Stimulated activated memory B cell treated with anti-CD40 and anti-IgM and Interleukin-4, amounts not matched to agents 10 μg/mL and 1 μg/mL and 100 μg/mL, for 72 hours (primary cell): ENCODE data around the gene PLCB3.
A peak's percentile ranks its signal among the peaks of the same experiment; 100 is the strongest.

Source experiments
- ATAC-seq: fragments of 150-1000 bp; cut with Tn5 transposase; 2 replicates; pipeline ENCODE4 v1.10.0; 2021
- H3K27ac Mint-ChIP-seq: one replicate; pipeline ENCODE4 v1.8.0; 2022; ENCODE audit warnings: mild to moderate bottlenecking, mixed read lengths
- H3K27me3 Mint-ChIP-seq: one replicate; pipeline ENCODE4 v1.8.0; 2022; ENCODE audit warnings: mixed read lengths
- H3K36me3 Mint-ChIP-seq: one replicate; pipeline ENCODE4 v1.8.0; 2022; ENCODE audit warnings: mixed read lengths
- H3K4me1 Mint-ChIP-seq: one replicate; pipeline ENCODE4 v1.8.0; 2022; ENCODE audit warnings: mixed read lengths
- H3K4me3 Mint-ChIP-seq: one replicate; pipeline ENCODE4 v1.8.0; 2022; ENCODE audit warnings: mild to moderate bottlenecking, moderate library complexity, mixed read lengths
- H3K9me3 Mint-ChIP-seq: one replicate; pipeline ENCODE4 v1.8.0; 2022; ENCODE audit warnings: mixed read lengths

PLCB3 gene

DNA sequence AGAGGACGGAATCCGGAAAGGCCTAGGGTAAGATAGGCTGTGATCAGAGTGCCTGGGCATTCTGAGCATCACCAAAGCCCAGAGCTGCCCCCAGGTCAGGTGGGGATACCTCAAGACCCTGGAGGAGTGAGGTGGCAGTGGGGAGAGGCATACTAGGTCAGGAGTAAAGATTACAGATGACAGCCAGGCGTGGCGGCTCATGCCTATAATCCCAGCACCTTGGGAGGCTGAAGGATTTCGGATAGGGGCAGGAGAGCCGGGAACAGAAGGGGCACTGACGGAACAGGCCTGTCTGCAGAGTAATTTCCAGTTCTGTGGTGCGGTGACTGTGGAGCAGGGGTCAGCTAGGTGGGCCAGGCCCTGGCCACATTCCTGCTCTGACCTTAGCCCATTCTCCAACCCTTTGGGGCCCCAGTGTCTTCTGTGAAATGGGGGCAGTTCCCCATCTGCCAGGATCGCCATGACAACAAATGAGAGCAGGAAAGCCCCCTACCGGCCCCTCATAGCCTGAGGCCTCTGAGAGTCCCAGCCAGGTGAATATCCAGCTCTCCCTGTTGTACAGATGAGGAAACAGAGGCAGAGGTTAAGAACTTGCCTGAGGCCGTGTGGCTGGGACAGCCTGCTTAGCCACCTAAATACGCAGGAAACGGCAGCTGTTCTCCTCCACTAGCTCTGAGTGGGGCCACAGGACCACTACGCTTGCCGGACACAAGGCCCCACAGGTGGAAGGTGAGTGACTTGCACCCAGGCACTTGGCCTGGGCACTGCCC, 23.9 kb downstream of the PLCB3 start:
- H3K27ac Mint-ChIP-seq: no peak overlapping the region
- no peaks in the 10 kb centered on the region for H3K27me3 Mint-ChIP-seq
- no peak overlapping the region for H3K4me3 Mint-ChIP-seq

GRCh38 chr11:64275841-64276240, 24.5 kb downstream of the PLCB3 start:
- no peak overlapping the region for H3K27ac Mint-ChIP-seq
- no peak overlapping the region for H3K4me3 Mint-ChIP-seq
- H3K36me3 Mint-ChIP-seq: peaks cover 8% of the 10 kb centered on the region
- H3K27me3 Mint-ChIP-seq: no peaks in the 10 kb centered on the region
- H3K9me3 Mint-ChIP-seq: no peaks in the 10 kb centered on the region
- no peak for ATAC-seq
- H3K4me1 Mint-ChIP-seq: peaks cover 10% of the 10 kb centered on the region

More for the DNA sequence above, 23.9 kb downstream of the PLCB3 start:
- H3K9me3 Mint-ChIP-seq: no peaks in the 10 kb centered on the region
- no peak for ATAC-seq
- H3K36me3 Mint-ChIP-seq: peaks cover 8% of the 10 kb centered on the region
- H3K4me1 Mint-ChIP-seq: peaks cover 14% of the 10 kb centered on the region

DNA sequence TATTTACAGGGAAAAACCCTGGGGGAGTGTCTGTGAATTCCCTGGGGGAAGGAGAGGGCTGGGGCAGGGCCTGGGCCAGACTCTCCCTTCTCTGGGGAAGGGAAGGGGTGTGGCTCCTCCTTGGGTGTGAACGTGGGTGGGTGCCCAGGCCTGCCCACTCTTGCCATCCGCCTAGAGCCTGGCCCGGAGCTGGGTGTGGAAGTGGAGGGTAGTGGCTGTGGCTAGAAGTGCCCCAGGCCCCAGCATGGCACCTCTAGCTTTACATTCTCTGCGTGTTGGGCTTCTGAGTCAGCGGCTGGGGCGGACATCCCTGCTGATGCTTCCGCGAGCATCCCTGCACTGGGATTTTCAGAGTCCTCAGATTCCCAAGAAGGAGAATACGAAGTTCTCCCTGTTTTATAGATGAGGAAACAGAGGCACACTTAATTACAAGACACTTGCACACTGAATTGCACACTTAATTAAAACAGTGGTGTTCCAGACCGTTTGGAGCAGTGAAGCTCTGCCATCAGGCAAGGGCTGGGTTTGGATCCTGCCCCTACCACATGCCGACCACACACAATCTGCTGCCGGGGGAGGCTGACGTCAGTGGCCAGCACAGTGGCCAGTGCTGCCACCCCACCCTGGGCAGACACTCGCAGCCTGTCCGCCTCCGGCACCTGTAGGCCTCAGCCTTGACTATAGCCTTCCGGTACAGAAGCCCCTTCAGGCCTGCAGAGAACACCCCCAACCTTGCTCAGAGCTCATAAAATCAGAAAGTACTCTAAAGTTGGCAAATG, 25.5 kb downstream of the PLCB3 start:
- Mint-ChIP-seq H3K4me1 (peaks cover 8% of the 10 kb centered on the region), H3K27me3 (no peaks in the 10 kb centered on the region), H3K4me3 (no peak overlapping the region), H3K27ac (peak overlapping the region; percentile 22), H3K36me3 (peaks cover 17% of the 10 kb centered on the region), H3K9me3 (no peaks in the 10 kb centered on the region)
- no peak for ATAC-seq

- Mint-ChIP-seq H3K9me3 (no peaks in the 10 kb centered on the region), H3K27ac (no peak overlapping the region), H3K4me3 (no peak overlapping the region), H3K27me3 (no peaks in the 10 kb centered on the region), H3K36me3 (peaks cover 26% of the 10 kb centered on the region), H3K4me1 (peaks cover 18% of the 10 kb centered on the region)
- ATAC-seq: no peak
Measured at GRCh38 chr11:64278576-64279190, 27.4 kb downstream of the PLCB3 start.

DNA sequence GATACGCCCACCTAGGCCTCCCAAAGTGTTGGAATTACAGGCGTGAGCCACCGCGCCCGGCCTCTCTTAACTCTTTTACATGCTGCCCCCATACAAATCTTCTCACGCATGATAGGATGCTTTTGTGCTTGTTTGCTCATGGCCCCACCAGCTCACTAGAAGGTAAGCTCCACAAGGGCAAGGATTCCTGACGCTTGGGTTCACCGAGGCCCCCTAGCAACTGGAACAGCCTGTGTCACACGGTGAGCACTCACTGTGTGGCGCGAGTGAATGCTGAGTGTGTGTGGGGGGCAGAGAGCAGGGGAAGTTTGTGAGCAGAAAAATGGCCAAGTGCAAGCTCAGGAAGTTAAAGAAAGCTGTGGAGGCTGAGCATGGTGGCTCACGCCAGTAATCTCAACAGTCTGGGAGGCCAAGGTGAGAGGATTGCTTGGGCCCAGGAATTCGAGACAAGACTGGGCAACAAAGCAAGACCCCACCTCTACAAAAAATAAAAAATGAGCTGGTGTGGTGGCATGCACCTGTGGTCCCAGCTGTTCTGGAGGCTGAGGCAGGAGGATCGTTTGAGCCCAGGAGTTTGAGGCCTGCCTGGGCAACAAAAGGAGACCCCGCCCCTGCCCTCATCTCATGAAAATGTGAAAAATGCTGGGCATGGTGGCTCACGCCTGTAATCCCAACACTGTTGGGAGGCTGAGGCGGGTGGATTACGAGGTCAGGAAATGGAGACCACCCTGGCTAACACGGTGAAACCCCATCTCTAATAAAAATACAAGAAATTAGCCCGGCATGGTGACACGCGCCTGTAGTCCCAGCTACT, 30.8 kb downstream of the PLCB3 start:
- Mint-ChIP-seq H3K4me3 (no peak overlapping the region), H3K36me3 (peaks cover 26% of the 10 kb centered on the region), H3K27ac (no peak overlapping the region), H3K4me1 (peaks cover 35% of the 10 kb centered on the region), H3K9me3 (no peaks in the 10 kb centered on the region), H3K27me3 (no peaks in the 10 kb centered on the region)
- ATAC-seq: no peak

- H3K4me1 Mint-ChIP-seq: peaks cover 35% of the 10 kb centered on the region
- no peak for ATAC-seq
- no peaks in the 10 kb centered on the region for H3K9me3 Mint-ChIP-seq
- H3K4me3 Mint-ChIP-seq: peak overlapping the region; percentile 66
- H3K27me3 Mint-ChIP-seq: no peaks in the 10 kb centered on the region
- H3K27ac Mint-ChIP-seq: peak overlapping the region; percentile 93
- H3K36me3 Mint-ChIP-seq: peaks cover 26% of the 10 kb centered on the region
Measured at GRCh38 chr11:64283092-64283491, 31.8 kb downstream of the PLCB3 start.

GRCh38 chr11:64284048-64284961, 33.0 kb downstream of the PLCB3 start, which contains the start of gene BAD:
BAD (minus strand) TSS chr11:64284665; CDS start chr11:64284368, 297 bp downstream.
- no peaks in the 10 kb centered on the region for H3K27me3 Mint-ChIP-seq
- peak; percentile 90 for ATAC-seq
- peak within 1 kb of the TSS; percentile 93 for H3K27ac Mint-ChIP-seq

DNA sequence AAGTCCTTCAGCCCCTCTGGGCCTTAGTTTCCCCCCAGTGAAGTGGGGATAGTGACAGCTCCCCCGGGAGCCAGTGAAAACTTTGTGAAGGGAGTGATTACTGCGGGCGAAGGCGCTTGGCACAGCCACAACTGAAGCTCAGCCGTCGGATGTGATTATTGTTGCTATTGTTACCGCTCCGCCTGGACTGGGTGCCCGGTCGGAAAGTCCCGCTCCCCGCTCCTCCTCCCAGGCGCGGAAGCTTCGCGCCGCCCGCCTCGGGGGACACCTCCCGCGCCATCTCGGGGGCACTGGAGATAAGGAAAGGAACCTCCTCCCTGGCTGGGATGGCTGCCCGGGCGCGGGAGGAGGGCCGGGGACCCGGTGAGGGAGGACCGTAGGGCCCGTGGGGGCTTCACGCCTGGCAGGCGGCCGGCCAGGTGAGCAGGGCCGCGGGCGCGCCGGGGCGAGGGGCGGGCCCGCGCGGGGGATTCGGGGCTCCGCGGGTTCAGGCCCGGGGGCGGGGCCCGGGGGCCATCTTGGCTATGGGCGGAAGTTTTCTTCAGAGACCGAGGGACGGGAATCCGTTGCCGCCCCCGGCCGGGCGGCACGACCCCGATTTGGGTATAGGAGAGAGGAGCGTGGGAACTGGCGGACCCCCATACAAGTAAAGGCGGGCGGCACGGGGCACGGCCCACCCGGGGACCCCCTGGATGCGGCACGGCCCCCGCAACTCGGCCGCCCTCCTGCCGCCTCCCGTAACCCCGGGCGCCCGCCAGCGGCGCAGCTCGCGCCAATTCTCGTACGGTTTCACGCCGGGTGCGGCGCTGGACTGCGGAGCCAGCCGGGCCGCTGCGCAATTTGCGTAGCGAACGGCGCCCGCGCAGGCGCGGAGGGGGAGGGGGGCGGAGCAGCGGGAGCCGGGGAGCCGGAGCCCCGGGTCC, 33.9 kb downstream of the PLCB3 start, which contains the start of gene GPR137:
Gene GPR137, plus strand, starts transcription at position 887 of the 923 bp plus-strand sequence. CDS start 677 bp downstream, outside the sequence.
- Mint-ChIP-seq H3K36me3 (peaks cover 27% of the 10 kb centered on the region), H3K27me3 (peaks cover 2% of the 10 kb centered on the region), H3K4me3 (peak within 1 kb of the TSS; percentile 94), H3K9me3 (no peaks in the 10 kb centered on the region), H3K4me1 (peaks cover 35% of the 10 kb centered on the region), H3K27ac (peak within 1 kb of the TSS; percentile 93)
- peak; percentile 84 for ATAC-seq

More at GRCh38 chr11:64284048-64284961, 33.0 kb downstream of the PLCB3 start, which contains the start of gene BAD:
- H3K9me3 Mint-ChIP-seq: no peaks in the 10 kb centered on the region
- H3K4me1 Mint-ChIP-seq: peaks cover 35% of the 10 kb centered on the region
- H3K4me3 Mint-ChIP-seq: peak within 1 kb of the TSS; percentile 94
- peaks cover 27% of the 10 kb centered on the region for H3K36me3 Mint-ChIP-seq

- Mint-ChIP-seq H3K27ac (peak overlapping the region; percentile 93), H3K4me1 (peaks cover 42% of the 10 kb centered on the region), H3K27me3 (peaks cover 12% of the 10 kb centered on the region), H3K36me3 (peaks cover 33% of the 10 kb centered on the region), H3K9me3 (no peaks in the 10 kb centered on the region), H3K4me3 (peak overlapping the region; percentile 94)
- ATAC-seq: peak; percentile 0
Measured at GRCh38 chr11:64285885-64286800, 34.8 kb downstream of the PLCB3 start.

- Mint-ChIP-seq H3K4me1 (peaks cover 39% of the 10 kb centered on the region), H3K27me3 (peaks cover 13% of the 10 kb centered on the region), H3K36me3 (peaks cover 27% of the 10 kb centered on the region), H3K27ac (peak overlapping the region; percentile 65), H3K4me3 (peak overlapping the region; percentile 94), H3K9me3 (no peaks in the 10 kb centered on the region)
- no peak for ATAC-seq
Measured at GRCh38 chr11:64286801-64287159, 35.5 kb downstream of the PLCB3 start.

DNA sequence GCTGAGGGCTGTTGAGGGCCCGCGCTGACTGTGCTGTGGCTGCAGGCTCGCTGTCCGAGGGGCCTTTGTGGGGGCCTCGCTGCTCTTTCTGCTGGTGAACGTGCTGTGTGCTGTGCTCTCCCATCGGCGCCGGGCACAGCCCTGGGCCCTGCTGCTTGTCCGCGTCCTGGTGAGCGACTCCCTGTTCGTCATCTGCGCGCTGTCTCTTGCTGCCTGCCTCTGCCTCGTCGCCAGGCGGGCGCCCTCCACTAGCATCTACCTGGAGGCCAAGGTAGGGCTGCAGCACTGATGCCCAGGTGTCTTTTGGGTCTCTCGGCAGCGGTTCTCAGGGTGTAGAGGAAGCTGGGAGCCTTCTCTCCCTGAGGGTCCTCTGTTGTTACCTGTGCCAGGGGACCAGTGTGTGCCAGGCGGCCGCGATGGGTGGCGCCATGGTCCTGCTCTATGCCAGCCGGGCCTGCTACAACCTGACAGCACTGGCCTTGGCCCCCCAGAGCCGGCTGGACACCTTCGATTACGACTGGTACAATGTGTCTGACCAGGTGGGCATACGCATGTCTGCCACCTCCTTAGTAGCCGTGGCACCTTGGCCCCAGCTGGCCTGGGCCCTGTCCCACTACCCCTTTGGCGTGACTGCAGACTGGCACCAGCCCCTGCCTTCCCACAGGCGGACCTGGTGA, 36.5 kb downstream of the PLCB3 start:
- Mint-ChIP-seq H3K27me3 (peaks cover 20% of the 10 kb centered on the region), H3K4me3 (no peak overlapping the region), H3K36me3 (peaks cover 20% of the 10 kb centered on the region), H3K9me3 (no peaks in the 10 kb centered on the region), H3K4me1 (peaks cover 39% of the 10 kb centered on the region), H3K27ac (no peak overlapping the region)
- ATAC-seq: no peak

GRCh38 chr11:64288353-64288750, 37.0 kb downstream of the PLCB3 start:
- Mint-ChIP-seq H3K9me3 (no peaks in the 10 kb centered on the region), H3K36me3 (peaks cover 17% of the 10 kb centered on the region), H3K4me1 (peaks cover 34% of the 10 kb centered on the region), H3K27ac (no peak overlapping the region), H3K27me3 (peaks cover 25% of the 10 kb centered on the region), H3K4me3 (no peak overlapping the region)
- ATAC-seq: no peak
